ENCODE results near the gene CFC1B.
"Not testable (repeated sequence)": the region's sequence is repeated elsewhere in the genome, so short reads cannot be mapped to it uniquely, and the experiment has no call there.

GRCh38 chr2:130527365-130527967, 6.4 kb downstream of the CFC1B start:
- not testable (repeated sequence) for TF ChIP-seq MAX (IDR thresholded peaks at IDR 0.05; ENCODE audit: low read depth, low read length); POLR2A (IDR thresholded peaks at IDR 0.05; ENCODE audit: extremely low read depth, insufficient read length)
- TF ChIP-seq, protein P1, sequence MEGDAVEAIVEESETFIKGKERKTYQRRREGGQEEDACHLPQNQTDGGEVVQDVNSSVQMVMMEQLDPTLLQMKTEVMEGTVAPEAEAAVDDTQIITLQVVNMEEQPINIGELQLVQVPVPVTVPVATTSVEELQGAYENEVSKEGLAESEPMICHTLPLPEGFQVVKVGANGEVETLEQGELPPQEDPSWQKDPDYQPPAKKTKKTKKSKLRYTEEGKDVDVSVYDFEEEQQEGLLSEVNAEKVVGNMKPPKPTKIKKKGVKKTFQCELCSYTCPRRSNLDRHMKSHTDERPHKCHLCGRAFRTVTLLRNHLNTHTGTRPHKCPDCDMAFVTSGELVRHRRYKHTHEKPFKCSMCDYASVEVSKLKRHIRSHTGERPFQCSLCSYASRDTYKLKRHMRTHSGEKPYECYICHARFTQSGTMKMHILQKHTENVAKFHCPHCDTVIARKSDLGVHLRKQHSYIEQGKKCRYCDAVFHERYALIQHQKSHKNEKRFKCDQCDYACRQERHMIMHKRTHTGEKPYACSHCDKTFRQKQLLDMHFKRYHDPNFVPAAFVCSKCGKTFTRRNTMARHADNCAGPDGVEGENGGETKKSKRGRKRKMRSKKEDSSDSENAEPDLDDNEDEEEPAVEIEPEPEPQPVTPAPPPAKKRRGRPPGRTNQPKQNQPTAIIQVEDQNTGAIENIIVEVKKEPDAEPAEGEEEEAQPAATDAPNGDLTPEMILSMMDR (IDR thresholded peaks at IDR 0.05; ENCODE audit: low read depth, low read length): not testable (repeated sequence)

Measured in NB4 (cell line).